Ascending aorta (tissue), 2 donors: ENCODE data around the gene HSF5. TPM values are rescaled to one million over a fixed set of nuclear protein-coding genes. Genes with fewer than 3 reads are reported as not detected.

Source experiments
- DNase-seq, 2 donors: peaks; one replicate each; pipeline ENCODE4 v3.0.0-alpha.2; 2019; ENCODE audit warnings: low spot score in 2 of 2
- H3K27ac ChIP-seq, 2 donors: fragments of 200-600 bp; sonication (generic); one replicate each; pipeline ENCODE4 v1.5.1; 2016 to 2017; ENCODE audit warnings: mild to moderate bottlenecking in 1 of 2
- H3K27me3 ChIP-seq: fragments of 200-600 bp; sonication (generic); one replicate; pipeline ENCODE4 v1.5.1; 2017
- H3K36me3 ChIP-seq, 2 donors: fragments of 200-600 bp; sonication (generic); one replicate each; pipeline ENCODE4 v1.5.1; 2016
- H3K4me1 ChIP-seq, 2 donors: fragments of 200-600 bp; sonication (generic); one replicate each; pipeline ENCODE4 v1.5.1; 2016 to 2017; ENCODE audit warnings: mild to moderate bottlenecking in 1 of 2
- H3K4me3 ChIP-seq, 2 donors: fragments of 200-600 bp; sonication (generic); one replicate each; pipeline ENCODE4 v1.5.1; 2016 to 2017; ENCODE audit warnings: mild to moderate bottlenecking in 1 of 2
- H3K9me3 ChIP-seq, 2 donors: fragments of 200-600 bp; sonication (generic); one replicate each; pipeline ENCODE4 v1.5.1; 2016
- intact Hi-C: fragments of 100-400 bp; cut with DNase I; formaldehyde crosslinking; loops from one replicate; pipeline ENCODE4 v1.15.1; 2023
- total RNA-seq: library from RNA; depleted of rRNA; stranded (reverse); fragments of >200 nt; gene quantifications from one replicate; pipeline ENCODE4 v1.1.0, GENCODE V29; 2016
- TF ChIP-seq, protein P1 (sequence below), 3 experiments: fragments of 200-600 bp in 2 of 3; fragments of 450-650 bp in 1 of 3; sonication (generic) in 2 of 3; IDR thresholded peaks; one replicate each; pipeline ENCODE4 v1.5.1; 2016 to 2019; ENCODE audit warnings: antibody characterized with exemption in 3 of 3, mild to moderate bottlenecking in 1 of 3, moderate library complexity in 1 of 3

The HSF5 gene
- total RNA-seq, 1 donor from 2014 or later, result not detected

DNA sequence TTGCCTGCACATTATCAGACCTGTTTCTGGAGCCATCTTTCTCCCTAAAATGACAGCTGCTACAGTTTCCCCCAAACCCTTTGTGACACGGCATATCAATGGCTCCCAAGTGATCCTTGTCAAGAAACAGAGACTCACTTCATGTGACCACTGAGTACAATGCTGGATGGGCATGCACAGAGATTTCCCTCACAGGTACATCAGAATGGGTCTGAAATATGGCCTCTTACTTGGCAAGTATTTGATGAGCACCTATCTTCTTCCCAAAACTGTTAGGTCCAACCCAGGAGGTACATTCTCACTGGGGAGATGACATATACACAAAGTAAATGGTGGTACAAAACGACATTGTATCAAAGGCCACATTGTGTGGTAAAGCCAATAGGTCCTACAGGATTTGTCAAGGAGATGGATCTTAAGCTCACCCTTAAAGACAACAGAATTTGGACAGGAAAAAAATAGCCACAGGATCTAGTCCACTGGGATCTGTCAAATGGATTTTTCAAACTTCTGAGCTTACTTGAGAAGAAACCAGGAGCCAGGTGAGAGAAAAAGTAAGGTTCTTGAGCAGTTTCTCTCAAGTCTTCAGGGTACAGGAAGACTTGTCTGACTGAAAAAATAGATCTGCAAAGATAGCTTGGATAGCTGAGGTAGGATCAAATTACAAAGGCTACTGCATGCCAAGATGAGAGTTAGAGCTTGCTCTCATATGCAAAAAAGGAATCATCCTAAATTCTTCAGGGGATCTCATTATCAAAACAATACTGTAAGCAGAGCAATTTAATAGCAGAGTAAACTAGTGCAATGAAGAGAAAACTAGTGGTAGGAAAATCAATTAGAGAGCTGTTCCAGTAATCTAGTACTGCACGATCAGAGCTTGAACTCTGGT, 99.7 kb downstream of the HSF5 start:
- Histone ChIP-seq H3K4me3 (no peak overlapping the region), H3K9me3 (no peaks in the 10 kb centered on the region), H3K27me3 (no peaks in the 10 kb centered on the region), H3K36me3 (no peaks in the 10 kb centered on the region), H3K27ac (no peak overlapping the region), H3K4me1 (no peaks in the 10 kb centered on the region)
- intact Hi-C loops, result no loop called here
- TF ChIP-seq, protein P1, sequence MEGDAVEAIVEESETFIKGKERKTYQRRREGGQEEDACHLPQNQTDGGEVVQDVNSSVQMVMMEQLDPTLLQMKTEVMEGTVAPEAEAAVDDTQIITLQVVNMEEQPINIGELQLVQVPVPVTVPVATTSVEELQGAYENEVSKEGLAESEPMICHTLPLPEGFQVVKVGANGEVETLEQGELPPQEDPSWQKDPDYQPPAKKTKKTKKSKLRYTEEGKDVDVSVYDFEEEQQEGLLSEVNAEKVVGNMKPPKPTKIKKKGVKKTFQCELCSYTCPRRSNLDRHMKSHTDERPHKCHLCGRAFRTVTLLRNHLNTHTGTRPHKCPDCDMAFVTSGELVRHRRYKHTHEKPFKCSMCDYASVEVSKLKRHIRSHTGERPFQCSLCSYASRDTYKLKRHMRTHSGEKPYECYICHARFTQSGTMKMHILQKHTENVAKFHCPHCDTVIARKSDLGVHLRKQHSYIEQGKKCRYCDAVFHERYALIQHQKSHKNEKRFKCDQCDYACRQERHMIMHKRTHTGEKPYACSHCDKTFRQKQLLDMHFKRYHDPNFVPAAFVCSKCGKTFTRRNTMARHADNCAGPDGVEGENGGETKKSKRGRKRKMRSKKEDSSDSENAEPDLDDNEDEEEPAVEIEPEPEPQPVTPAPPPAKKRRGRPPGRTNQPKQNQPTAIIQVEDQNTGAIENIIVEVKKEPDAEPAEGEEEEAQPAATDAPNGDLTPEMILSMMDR (IDR thresholded peaks at IDR 0.05), result no peak
- DNase-seq, result no peak

DNA sequence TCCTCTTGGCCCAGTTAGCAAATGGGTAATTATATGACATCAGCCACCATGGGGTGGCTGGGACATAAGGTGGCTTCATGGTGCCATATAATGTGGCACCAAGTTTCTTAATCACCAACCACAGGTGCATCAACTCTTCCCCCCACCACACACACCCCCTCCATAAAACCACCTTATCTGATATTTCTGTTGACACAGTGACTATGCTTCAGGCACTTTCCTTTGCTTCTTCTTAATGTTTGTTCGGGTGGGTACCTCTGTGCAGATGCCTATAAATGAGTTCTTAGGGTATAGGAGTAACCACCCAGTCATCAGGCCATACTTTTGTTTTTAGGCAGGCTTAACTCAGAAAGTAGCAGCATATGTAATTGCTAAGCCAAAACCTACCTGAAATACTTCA, 100.4 kb downstream of the HSF5 start:
- Histone ChIP-seq H3K4me1 (no peaks in the 10 kb centered on the region), H3K9me3 (no peaks in the 10 kb centered on the region), H3K4me3 (no peak overlapping the region), H3K27me3 (no peaks in the 10 kb centered on the region), H3K36me3 (no peaks in the 10 kb centered on the region), H3K27ac (no peak overlapping the region)
- TF ChIP-seq, protein P1 (IDR thresholded peaks at IDR 0.05), result no peak
- DNase-seq, result no peak
- intact Hi-C loops, result no loop called here

DNA sequence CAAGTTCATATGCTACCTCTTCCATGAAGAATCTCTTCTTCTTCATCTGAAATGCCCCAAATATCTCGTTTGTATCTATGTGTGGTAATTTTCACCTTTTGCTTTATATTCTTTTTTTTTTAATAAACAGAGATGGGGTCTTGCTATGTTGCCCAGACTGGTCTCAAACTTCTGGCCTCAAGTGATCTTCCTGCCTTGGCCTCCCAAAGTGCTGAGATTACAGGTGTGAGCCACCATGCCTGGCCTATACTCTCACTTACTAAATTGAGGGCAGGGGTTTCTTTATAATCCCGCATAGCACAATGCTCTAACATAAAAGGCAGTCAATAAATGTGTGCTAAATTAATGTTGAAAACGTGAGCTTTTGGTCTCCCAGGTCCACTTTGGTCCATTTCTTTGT, 101.5 kb downstream of the HSF5 start:
- no peak for DNase-seq
- TF ChIP-seq, protein P1 (IDR thresholded peaks at IDR 0.05), result no peak

DNA sequence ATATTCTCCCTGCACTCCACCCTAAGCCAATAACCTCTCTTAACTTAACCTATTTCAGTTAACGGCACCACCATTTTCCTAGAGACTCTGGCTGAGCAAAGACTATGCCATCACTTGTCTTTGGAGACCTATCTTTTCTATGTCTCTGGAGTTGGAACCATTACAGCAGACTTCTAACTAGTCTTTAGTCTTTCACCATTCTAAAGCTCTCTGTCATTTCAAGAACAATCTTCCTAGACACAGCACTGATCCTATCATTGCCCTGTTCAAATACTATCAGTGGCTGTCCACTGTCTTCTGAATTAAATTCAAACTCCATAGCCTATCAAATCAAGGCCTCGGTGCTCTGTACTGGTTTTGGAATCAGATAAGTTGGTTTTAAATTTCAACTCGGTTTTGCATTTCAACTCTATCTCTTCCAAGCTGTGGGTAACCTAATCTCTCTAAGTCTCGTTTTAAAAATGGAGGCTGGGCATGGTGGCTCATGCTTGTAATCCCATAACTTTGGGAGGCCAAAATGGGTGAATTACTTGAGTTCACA, 102.8 kb downstream of the HSF5 start:
- H3K27me3 ChIP-seq, result no peaks in the 10 kb centered on the region
- intact Hi-C loops, result no loop called here
- TF ChIP-seq, protein P1 (IDR thresholded peaks at IDR 0.05), result no peak

More for the DNA sequence above, 101.5 kb downstream of the HSF5 start:
- no peak overlapping the region for H3K4me3 ChIP-seq
- no peaks in the 10 kb centered on the region for H3K9me3 ChIP-seq
- no peaks in the 10 kb centered on the region for H3K27me3 ChIP-seq
- no peaks in the 10 kb centered on the region for H3K4me1 ChIP-seq
- no peak overlapping the region for H3K27ac ChIP-seq
- H3K36me3 ChIP-seq, result no peaks in the 10 kb centered on the region
- intact Hi-C loops, result no loop called here

DNA sequence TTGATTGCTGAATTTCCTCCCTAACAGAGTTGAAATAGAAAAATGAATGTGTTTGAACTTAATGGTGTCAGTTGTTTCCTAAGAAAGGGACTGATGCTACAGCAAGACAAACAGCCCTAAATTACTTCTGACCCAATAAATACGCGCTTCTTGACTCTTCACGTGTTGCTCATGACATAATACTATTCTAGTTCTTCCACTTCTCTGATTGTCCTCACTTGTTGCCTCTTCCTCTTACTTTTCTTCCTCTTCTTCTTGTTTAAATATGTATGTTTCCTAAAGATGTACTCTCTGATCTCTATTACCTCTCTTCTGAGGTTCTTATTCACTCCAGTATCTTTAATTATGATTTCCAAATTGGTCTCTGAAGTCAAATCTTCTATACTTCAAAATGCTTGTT, 103.3 kb downstream of the HSF5 start:
- no peak for DNase-seq
- no peaks in the 10 kb centered on the region for H3K27me3 ChIP-seq
- TF ChIP-seq, protein P1 (IDR thresholded peaks at IDR 0.05), result no peak

More for the DNA sequence above, 102.8 kb downstream of the HSF5 start:
- H3K4me3 ChIP-seq, result no peak overlapping the region
- H3K27ac ChIP-seq, result no peak overlapping the region
- no peaks in the 10 kb centered on the region for H3K4me1 ChIP-seq
- H3K36me3 ChIP-seq, result no peaks in the 10 kb centered on the region
- DNase-seq, result no peak
- H3K9me3 ChIP-seq, result no peaks in the 10 kb centered on the region

More for the DNA sequence above, 103.3 kb downstream of the HSF5 start:
- no peak overlapping the region for H3K27ac ChIP-seq
- no peaks in the 10 kb centered on the region for H3K9me3 ChIP-seq
- H3K36me3 ChIP-seq, result no peaks in the 10 kb centered on the region
- no peak overlapping the region for H3K4me3 ChIP-seq
- intact Hi-C loops, result no loop called here
- H3K4me1 ChIP-seq, result no peaks in the 10 kb centered on the region
